B cell (primary cell): ENCODE results near the gene CEP164.
"Not testable (repeated sequence)": the region's sequence is repeated elsewhere in the genome, so short reads cannot be mapped to it uniquely, and the experiment has no call there.

ENCODE experiments used
- CTCF ChIP-seq: fragments of 200-600 bp; IDR thresholded peaks from one replicate; pipeline ENCODE4 v1.8.0; 2022; ENCODE audit warnings: antibody characterized with exemption, mild to moderate bottlenecking
- EZH2 ChIP-seq: IDR thresholded peaks from 2 replicates; pipeline ENCODE4 v1.6.1; 2012; ENCODE audit warnings: borderline replicate concordance, low read depth, mild to moderate bottlenecking, moderate library complexity, low read length; ENCODE audit not compliant: insufficient read depth, poor library complexity, severe bottlenecking

- TF ChIP-seq CTCF, EZH2: not testable (repeated sequence)
These were observed 78.2 kb downstream of the CEP164 start for GRCh38 chr11:117405898-117406297.
